Glutamatergic neuron (in vitro differentiated cells): ENCODE results near the gene S1PR4. TPM values are rescaled to one million over a fixed set of nuclear protein-coding genes. Genes with fewer than 3 reads are reported as not detected.
A peak's percentile ranks its signal among the peaks of the same experiment; 100 is the strongest.

Source experiments
- DNase-seq: peaks from one replicate; pipeline ENCODE4 v3.0.0; 2022
- H3K27ac Mint-ChIP-seq: one replicate; pipeline ENCODE4 v1.8.0; 2020; ENCODE audit warnings: mild to moderate bottlenecking, mixed read lengths, inconsistent platforms; ENCODE audit not compliant: unreplicated experiment
- H3K27me3 Mint-ChIP-seq: one replicate; pipeline ENCODE4 v1.8.0; 2020; ENCODE audit warnings: mild to moderate bottlenecking, moderate library complexity, mixed read lengths, inconsistent platforms; ENCODE audit not compliant: unreplicated experiment
- H3K36me3 Mint-ChIP-seq: one replicate; pipeline ENCODE4 v1.8.0; 2020; ENCODE audit warnings: mild to moderate bottlenecking, mixed read lengths, inconsistent platforms; ENCODE audit not compliant: unreplicated experiment
- H3K4me1 Mint-ChIP-seq: one replicate; pipeline ENCODE4 v1.8.0; 2020; ENCODE audit warnings: mild to moderate bottlenecking, low read depth, mixed read lengths, inconsistent platforms; ENCODE audit not compliant: unreplicated experiment
- H3K4me3 Mint-ChIP-seq: one replicate; pipeline ENCODE4 v1.8.0; 2020; ENCODE audit warnings: mild to moderate bottlenecking, mixed read lengths, inconsistent platforms; ENCODE audit not compliant: unreplicated experiment
- H3K9me3 Mint-ChIP-seq: one replicate; pipeline ENCODE4 v1.8.0; 2020; ENCODE audit warnings: mild to moderate bottlenecking, moderate library complexity, mixed read lengths, inconsistent platforms; ENCODE audit not compliant: unreplicated experiment
- total RNA-seq: library from RNA; stranded (reverse); fragmentation: NEBNext Ultra II Directional; extraction: Animal tissue kit (Norgen Biotek cat#: 25700); gene quantifications from one replicate; pipeline ENCODE4 v1.2.1, GENCODE V29; 2021; ENCODE audit not compliant: unreplicated experiment
- TF ChIP-seq, protein P1 (sequence below): fragments of 200-600 bp; sonication (generic); IDR thresholded peaks from one replicate; pipeline ENCODE4 v1.5.0; 2021; ENCODE audit not compliant: partially characterized antibody, unreplicated experiment

Gene S1PR4
- total RNA-seq, 1 donor from 2014 or later = not detected

GRCh38 chr19:3142292-3142670 is 36.3 kb upstream of the S1PR4 start:
- no peaks in the 10 kb centered on the region for H3K27me3 Mint-ChIP-seq
- H3K36me3 Mint-ChIP-seq = peaks cover 8% of the 10 kb centered on the region
- no peaks in the 10 kb centered on the region for H3K4me1 Mint-ChIP-seq
- H3K27ac Mint-ChIP-seq = no peak overlapping the region
- H3K9me3 Mint-ChIP-seq = peaks cover 2% of the 10 kb centered on the region
- H3K4me3 Mint-ChIP-seq = no peak overlapping the region
- DNase-seq = no peak
- TF ChIP-seq, protein P1, sequence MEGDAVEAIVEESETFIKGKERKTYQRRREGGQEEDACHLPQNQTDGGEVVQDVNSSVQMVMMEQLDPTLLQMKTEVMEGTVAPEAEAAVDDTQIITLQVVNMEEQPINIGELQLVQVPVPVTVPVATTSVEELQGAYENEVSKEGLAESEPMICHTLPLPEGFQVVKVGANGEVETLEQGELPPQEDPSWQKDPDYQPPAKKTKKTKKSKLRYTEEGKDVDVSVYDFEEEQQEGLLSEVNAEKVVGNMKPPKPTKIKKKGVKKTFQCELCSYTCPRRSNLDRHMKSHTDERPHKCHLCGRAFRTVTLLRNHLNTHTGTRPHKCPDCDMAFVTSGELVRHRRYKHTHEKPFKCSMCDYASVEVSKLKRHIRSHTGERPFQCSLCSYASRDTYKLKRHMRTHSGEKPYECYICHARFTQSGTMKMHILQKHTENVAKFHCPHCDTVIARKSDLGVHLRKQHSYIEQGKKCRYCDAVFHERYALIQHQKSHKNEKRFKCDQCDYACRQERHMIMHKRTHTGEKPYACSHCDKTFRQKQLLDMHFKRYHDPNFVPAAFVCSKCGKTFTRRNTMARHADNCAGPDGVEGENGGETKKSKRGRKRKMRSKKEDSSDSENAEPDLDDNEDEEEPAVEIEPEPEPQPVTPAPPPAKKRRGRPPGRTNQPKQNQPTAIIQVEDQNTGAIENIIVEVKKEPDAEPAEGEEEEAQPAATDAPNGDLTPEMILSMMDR = no peak

- H3K27ac Mint-ChIP-seq = no peak overlapping the region
- peaks cover 8% of the 10 kb centered on the region for H3K36me3 Mint-ChIP-seq
- no peaks in the 10 kb centered on the region for H3K27me3 Mint-ChIP-seq
- no peak for DNase-seq
- H3K9me3 Mint-ChIP-seq = peaks cover 2% of the 10 kb centered on the region
- no peaks in the 10 kb centered on the region for H3K4me1 Mint-ChIP-seq
- TF ChIP-seq, protein P1 = no peak
- no peak overlapping the region for H3K4me3 Mint-ChIP-seq
Observed at GRCh38 chr19:3142781-3143337, 35.7 kb upstream of the S1PR4 start.

DNA sequence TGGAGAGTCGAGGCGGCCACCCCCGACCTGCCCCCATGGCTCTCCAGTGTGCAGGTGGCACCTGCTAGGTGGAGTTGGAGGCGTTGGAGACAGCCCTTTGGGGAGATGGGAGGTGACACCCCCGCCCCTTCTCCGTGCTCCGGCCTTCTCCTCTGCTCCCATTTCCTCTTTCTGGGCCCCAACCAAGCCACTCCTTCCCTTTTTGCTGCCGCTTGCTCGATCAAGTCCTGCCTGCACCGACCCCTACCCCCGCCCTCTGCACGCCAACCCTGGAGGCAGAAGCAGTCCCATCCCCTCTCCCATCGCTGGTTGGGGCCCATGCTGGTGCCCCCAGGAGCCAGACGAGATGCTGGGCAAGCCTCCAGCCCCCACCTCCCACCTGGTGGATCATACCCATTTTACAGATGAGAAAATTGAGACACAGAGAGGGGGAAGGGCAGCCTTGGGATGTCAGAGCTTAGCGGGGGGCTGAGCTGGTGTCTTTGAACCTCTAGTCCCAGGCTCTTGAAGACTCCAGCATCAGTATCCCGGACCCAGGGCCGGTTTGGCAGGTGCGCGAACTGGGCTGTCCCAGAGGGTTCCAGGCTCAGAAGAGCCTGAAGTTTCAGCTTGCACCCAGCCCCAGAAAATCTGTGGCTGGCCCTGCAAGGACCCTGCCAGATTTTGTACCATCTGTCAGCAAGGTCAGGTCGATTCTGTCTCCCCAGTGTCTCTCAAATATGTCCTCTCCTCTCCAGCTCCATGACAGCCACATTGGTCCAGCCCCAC is 32.5 kb upstream of the S1PR4 start:
- Mint-ChIP-seq H3K4me3 (no peak overlapping the region), H3K4me1 (peaks cover 10% of the 10 kb centered on the region), H3K9me3 (peaks cover 9% of the 10 kb centered on the region), H3K27me3 (peaks cover 1% of the 10 kb centered on the region), H3K36me3 (no peaks in the 10 kb centered on the region), H3K27ac (no peak overlapping the region)
- TF ChIP-seq, protein P1 = no peak
- DNase-seq = no peak

GRCh38 chr19:3146677-3147100 is 31.9 kb upstream of the S1PR4 start:
- TF ChIP-seq, protein P1 = peak; percentile 82
- Mint-ChIP-seq H3K4me3 (no peak overlapping the region), H3K27me3 (peaks cover 1% of the 10 kb centered on the region), H3K4me1 (peaks cover 10% of the 10 kb centered on the region), H3K36me3 (no peaks in the 10 kb centered on the region), H3K27ac (peak overlapping the region; percentile 62), H3K9me3 (peaks cover 9% of the 10 kb centered on the region)
- peak; percentile 59 for DNase-seq

DNA sequence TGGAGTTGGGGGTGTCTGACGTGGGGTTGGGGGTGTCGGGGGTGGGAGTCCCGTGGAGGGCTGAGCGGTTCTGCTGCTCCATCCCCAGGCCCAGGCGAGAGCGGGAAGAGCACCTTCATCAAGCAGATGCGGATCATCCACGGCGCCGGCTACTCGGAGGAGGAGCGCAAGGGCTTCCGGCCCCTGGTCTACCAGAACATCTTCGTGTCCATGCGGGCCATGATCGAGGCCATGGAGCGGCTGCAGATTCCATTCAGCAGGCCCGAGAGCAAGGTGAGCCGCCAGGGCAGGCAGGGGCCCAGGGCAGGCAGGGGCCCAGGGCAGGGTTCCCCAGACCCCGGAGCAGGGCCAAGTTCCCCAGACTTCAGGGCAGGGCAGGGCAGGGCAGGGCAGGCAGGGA is 30.1 kb upstream of the S1PR4 start:
- Mint-ChIP-seq H3K4me1 (peaks cover 10% of the 10 kb centered on the region), H3K27me3 (peaks cover 1% of the 10 kb centered on the region), H3K4me3 (no peak overlapping the region), H3K9me3 (peaks cover 9% of the 10 kb centered on the region), H3K36me3 (no peaks in the 10 kb centered on the region), H3K27ac (no peak overlapping the region)
- no peak for DNase-seq
- TF ChIP-seq, protein P1 = no peak
